IMR-90 (cell line): ENCODE results near the gene CD164L2. TPM values are rescaled to one million over a fixed set of nuclear protein-coding genes. Genes with fewer than 3 reads are reported as not detected.
A peak's percentile ranks its signal among the peaks of the same experiment; 100 is the strongest.

ENCODE experiments used
- CTCF ChIP-seq: conservative IDR thresholded peaks from 2 replicates; pipeline ENCODE4 v1.5.1; 2012; ENCODE audit warnings: mild to moderate bottlenecking, low read depth, low read length, improper control_type of control experiment
- MAFK ChIP-seq: IDR thresholded peaks from 2 replicates; pipeline ENCODE4 v1.6.1; 2012; ENCODE audit warnings: low read depth, low read length, improper control_type of control experiment
- polyA plus RNA-seq, 3 experiments: library from polyadenylated mRNA; depleted of rRNA; stranded (reverse); fragments of >200 nt; gene quantifications; 2 replicates each; pipeline ENCODE4 v1.2.3, GENCODE V29; 2012; ENCODE audit warnings: low replicate concordance in 1 of 3
- total RNA-seq: library from RNA; depleted of rRNA; stranded (reverse); fragments of >200 nt; gene quantifications from 2 replicates; pipeline ENCODE4 v1.2.3, GENCODE V29; 2012

CD164L2 gene
- total and polyA plus RNA-seq, 2 of the 4 experiments (the other 2 are of a cell fraction), result not detected

- TF ChIP-seq CTCF (no peak), MAFK (peak; percentile 88)
Measured at GRCh38 chr1:27418326-27419185, 35.4 kb upstream of the CD164L2 start (continued).
